ENCODE results near the gene SMIM38.

Gene SMIM38

DNA sequence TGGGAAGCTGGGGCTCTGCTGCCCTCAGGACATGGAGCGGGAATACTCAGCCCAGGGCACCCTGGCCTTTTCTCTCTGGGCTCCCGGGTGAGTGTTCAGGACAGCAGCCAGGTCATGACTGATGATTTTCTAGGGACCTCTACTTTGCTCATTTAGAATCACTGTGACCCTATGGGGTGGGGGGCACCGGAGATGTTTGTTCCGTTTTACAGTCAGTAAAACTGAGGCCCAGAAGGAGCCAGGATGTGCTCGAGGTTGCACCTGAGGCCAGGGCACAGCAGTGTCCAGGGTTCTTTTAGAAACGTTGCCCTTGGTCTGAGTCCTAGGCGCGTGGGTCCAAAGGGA lies 48.1 kb downstream of the SMIM38 start:
- TF ChIP-seq, protein P1, sequence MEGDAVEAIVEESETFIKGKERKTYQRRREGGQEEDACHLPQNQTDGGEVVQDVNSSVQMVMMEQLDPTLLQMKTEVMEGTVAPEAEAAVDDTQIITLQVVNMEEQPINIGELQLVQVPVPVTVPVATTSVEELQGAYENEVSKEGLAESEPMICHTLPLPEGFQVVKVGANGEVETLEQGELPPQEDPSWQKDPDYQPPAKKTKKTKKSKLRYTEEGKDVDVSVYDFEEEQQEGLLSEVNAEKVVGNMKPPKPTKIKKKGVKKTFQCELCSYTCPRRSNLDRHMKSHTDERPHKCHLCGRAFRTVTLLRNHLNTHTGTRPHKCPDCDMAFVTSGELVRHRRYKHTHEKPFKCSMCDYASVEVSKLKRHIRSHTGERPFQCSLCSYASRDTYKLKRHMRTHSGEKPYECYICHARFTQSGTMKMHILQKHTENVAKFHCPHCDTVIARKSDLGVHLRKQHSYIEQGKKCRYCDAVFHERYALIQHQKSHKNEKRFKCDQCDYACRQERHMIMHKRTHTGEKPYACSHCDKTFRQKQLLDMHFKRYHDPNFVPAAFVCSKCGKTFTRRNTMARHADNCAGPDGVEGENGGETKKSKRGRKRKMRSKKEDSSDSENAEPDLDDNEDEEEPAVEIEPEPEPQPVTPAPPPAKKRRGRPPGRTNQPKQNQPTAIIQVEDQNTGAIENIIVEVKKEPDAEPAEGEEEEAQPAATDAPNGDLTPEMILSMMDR (IDR thresholded peaks at IDR 0.05; ENCODE audit: low read length, missing control alignments): no peak
- H3K4me3 ChIP-seq (replicated peaks; ENCODE audit: low read depth, low read length): no peak overlapping the region
- DNase-seq (ENCODE audit: low read depth): no peak

DNA sequence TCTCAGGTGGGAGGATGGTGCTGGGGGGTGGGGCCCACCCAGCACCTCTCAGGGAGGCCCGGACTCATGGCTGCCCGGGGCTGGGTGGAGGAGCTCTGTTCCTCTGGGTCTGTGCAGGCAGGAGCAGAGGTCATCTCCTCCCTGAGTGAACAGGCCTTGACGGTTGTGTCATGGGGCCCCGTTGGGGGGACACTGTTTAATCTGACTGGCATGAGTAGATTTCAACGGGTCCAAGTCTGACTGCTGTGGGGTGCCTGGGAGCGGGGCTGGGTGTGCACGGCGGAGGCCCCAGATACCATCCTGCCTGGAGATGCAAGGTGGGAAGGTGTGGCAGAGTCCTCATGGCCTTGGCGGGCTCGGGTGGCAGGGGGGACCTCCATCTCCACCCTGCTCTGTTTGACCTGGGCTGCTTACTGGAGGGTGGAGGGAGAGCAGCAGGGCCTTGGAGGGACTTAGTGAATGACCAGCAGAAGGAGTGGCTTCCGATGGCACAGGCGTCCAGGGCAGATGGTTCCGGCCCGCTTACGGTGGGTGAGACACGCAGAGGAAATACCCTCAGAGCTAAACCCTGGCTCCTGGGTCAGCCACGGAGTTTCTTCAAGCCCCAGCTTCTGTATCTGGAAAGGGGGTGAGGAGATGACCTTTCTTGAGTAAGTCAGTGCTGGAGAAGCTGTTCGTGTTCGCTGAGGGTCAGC lies 48.7 kb downstream of the SMIM38 start:
- no peak overlapping the region for H3K4me3 ChIP-seq (replicated peaks; ENCODE audit: low read depth, low read length)
- no peak for DNase-seq (ENCODE audit: low read depth)
- TF ChIP-seq, protein P1 (IDR thresholded peaks at IDR 0.05; ENCODE audit: low read length, missing control alignments): no peak

DNA sequence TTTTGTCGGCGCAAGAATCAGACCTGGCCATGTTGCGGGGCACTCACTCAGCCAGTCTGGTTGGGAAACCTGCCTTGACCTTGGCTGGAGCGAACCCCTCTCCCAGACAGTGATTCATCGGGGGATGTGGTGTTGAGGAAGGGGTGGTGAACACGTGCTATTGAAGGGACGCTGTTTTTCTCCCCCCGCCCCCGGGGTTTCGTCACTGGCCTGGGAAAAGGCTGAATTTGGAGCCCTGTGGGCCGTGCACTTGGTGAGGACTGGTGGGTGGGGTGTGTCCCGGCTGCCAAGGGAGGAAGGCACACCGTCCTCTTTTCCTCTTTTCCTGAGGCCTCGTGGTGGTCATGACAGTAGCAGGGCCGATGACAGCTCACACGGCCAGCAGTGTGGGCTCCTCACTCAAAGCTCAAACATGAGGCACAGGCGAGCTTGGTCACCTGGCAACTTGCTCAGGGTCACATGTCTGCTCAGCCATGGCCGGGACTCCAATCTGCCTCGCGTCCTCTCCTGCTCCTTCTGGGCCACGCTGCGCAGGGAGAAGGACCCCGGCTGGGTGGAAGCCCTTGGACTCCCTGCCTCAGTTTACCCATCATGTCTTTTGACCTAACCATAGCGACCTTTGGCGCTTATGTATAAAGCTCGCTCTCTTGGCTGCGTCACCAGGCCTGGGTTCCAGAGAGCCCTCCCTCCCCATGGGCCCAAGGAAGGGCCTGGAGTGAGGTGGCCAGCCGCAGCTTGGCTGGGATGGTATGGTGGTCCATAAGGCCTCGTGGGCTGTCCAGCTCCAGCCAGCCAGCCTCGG lies 49.4 kb downstream of the SMIM38 start:
- DNase-seq (ENCODE audit: low read depth): no peak
- H3K4me3 ChIP-seq (replicated peaks; ENCODE audit: low read depth, low read length): no peak overlapping the region
- TF ChIP-seq, protein P1 (IDR thresholded peaks at IDR 0.05; ENCODE audit: low read length, missing control alignments): no peak

All from fibroblast of pulmonary artery (primary cell).